Thyroid gland (tissue), 4 donors: Measurements from ENCODE around the gene KLF7. TPM values are rescaled to one million over a fixed set of nuclear protein-coding genes. Genes with fewer than 3 reads are reported as not detected.

Source experiments
- DNase-seq, 2 donors: peaks; one replicate each; pipeline ENCODE4 v3.0.0-alpha.2; 2019
- H3K27ac ChIP-seq, 3 donors: fragments of 200-600 bp; sonication (generic); 1 replicate in 2 of 3; 2 replicates in 1 of 3; pipeline ENCODE4 v1.5.1; 2016 to 2019; ENCODE audit warnings: mild to moderate bottlenecking in 1 of 3, moderate library complexity in 1 of 3
- H3K27me3 ChIP-seq: fragments of 200-600 bp; sonication (generic); one replicate; pipeline ENCODE4 v1.5.1; 2019
- H3K36me3 ChIP-seq, 2 donors: fragments of 200-600 bp; sonication (generic); one replicate each; pipeline ENCODE4 v1.5.1; 2016 to 2019
- H3K4me1 ChIP-seq, 2 donors: fragments of 200-600 bp; sonication (generic); one replicate each; pipeline ENCODE4 v1.5.1; 2017 to 2019
- H3K4me3 ChIP-seq, 3 donors: fragments of 200-600 bp; sonication (generic); replicated peaks in 1 of 3; 1 replicate in 2 of 3; 2 replicates in 1 of 3; pipeline ENCODE4 v1.5.1; 2016; ENCODE audit warnings: mild to moderate bottlenecking in 1 of 3
- H3K9me3 ChIP-seq: fragments of 200-600 bp; sonication (generic); one replicate; pipeline ENCODE4 v1.5.1; 2017
- CTCF ChIP-seq, 6 experiments: fragments of 200-600 bp in 3 of 6; fragments of 450-650 bp in 3 of 6; sonication (generic) in 3 of 6; IDR thresholded peaks; one replicate each; pipeline ENCODE4 v1.5.1; 2016 to 2019; ENCODE audit warnings: antibody characterized with exemption in 6 of 6, mild to moderate bottlenecking in 2 of 6, inconsistent platforms in 1 of 6, moderate library complexity in 1 of 6
- POLR2A ChIP-seq, 2 donors: fragments of 450-650 bp; IDR thresholded peaks; one replicate each; pipeline ENCODE4 v1.6.1; 2017; ENCODE audit warnings: antibody characterized with exemption in 2 of 2, mild to moderate bottlenecking in 2 of 2, moderate library complexity in 1 of 2
- WGBS, 2 donors: methylation state at CpG; one replicate each; pipeline ENCODE4 v1.1.5; 2017; 5-methylcytosine and 5-hydroxymethylcytosine counted together
- intact Hi-C: fragments of 100-400 bp; cut with DNase I; formaldehyde crosslinking; loops from one replicate; pipeline ENCODE4 v1.15.1; 2023
- total RNA-seq, 4 donors: library from RNA; depleted of rRNA; stranded (reverse); fragments of >200 nt; gene quantifications; one replicate each; pipeline ENCODE4 v1.2.3, GENCODE V29; 2016

Gene KLF7
- total RNA-seq, 4 donors from 2014 or later, result 19.4 to 29.5 (median 25.6) TPM

DNA sequence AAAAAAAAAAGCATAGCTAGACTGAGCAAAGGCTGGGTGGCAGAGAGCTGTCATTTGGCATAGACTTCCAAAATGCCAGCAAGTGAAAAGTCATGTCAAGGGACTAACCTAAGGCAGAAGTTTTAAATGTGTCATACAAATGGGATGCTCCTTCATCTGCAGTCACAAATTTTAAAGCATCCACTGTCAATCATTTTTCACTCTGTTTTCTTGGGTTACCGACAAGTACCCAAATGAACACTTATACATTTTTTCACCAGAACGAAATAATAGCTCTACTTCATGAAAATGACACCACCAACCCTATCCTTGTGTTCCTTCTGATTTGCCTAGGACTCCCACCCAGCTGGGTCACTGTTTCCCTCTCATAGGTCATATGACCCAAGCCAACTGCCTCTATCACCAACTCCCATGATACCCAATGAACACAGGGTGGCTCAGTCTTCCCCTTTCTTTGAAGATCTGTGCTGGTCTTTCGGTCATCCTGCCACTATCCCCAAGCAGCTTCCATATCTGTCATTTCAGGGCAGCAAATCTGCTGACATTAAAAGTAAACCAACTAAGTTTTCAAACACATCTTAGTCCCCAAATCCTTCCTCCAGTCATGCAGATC lies 21.5 kb downstream of the KLF7 start:
- DNase-seq, result no peak
- WGBS, 2 donors, result 83 to 88% methylated on average over 3 of the region's 3 CpGs
- intact Hi-C loops, result no loop called here
- peaks cover 50 to 74% of the 10 kb centered on the region in 2 donors for H3K4me1 ChIP-seq
- H3K27me3 ChIP-seq, result no peaks in the 10 kb centered on the region
- H3K36me3 ChIP-seq, result no peaks in the 10 kb centered on the region
- peak overlapping the region; percentile 74 to 95 (median 92) for H3K27ac ChIP-seq
- no peaks in the 10 kb centered on the region for H3K9me3 ChIP-seq
- TF ChIP-seq POLR2A (IDR thresholded peaks at IDR 0.05) (no peak), CTCF (IDR thresholded peaks at IDR 0.05) (no peak)
- no peak overlapping the region for H3K4me3 ChIP-seq

- DNase-seq, result peak; percentile 89 to 95
- H3K9me3 ChIP-seq, result no peaks in the 10 kb centered on the region
- H3K4me3 ChIP-seq, result no peak overlapping the region
- intact Hi-C loops, result no loop called here
- peak overlapping the region; percentile 74 to 95 (median 92) for H3K27ac ChIP-seq
- H3K4me1 ChIP-seq, result peaks cover 52 to 74% of the 10 kb centered on the region in 2 donors
- H3K36me3 ChIP-seq, result no peaks in the 10 kb centered on the region
- WGBS, 2 donors, result 13 to 27% methylated on average over 13 of the region's 13 CpGs
- peak in 1 of 2 donors; percentile 56 for TF ChIP-seq POLR2A (IDR thresholded peaks at IDR 0.05)
- no peak for TF ChIP-seq CTCF (IDR thresholded peaks at IDR 0.05)
- no peaks in the 10 kb centered on the region for H3K27me3 ChIP-seq
These were observed 22.3 kb downstream of the KLF7 start for GRCh38 chr2:207143215-207144172.

DNA sequence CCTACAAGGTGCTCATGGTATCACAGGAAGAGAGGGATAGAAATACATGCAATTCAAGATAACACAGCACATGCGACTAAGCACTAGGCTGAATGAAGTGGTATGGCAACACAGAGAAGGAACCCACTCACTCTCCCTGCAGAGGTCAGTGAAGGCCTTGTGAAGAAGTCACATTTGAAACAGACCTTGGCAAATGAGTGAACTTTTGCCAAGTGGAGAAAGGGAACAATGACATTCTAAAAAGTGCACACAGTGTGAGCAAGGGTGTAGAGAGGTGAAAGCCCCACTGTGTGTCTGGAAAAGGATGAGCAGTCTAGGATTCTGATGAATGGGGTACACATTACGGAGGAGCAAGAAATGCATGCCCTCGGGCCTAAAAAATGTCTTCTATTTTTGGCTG lies 23.3 kb downstream of the KLF7 start:
- no peaks in the 10 kb centered on the region for H3K27me3 ChIP-seq
- TF ChIP-seq CTCF (IDR thresholded peaks at IDR 0.05) (peak in 2 of 6 experiments; percentile 25 to 29), POLR2A (IDR thresholded peaks at IDR 0.05) (no peak)
- intact Hi-C loops, result no loop called here
- H3K27ac ChIP-seq, result peak overlapping the region; percentile 74 to 95 (median 92)
- no peak for DNase-seq
- peaks cover 55 to 75% of the 10 kb centered on the region in 2 donors for H3K4me1 ChIP-seq
- H3K9me3 ChIP-seq, result no peaks in the 10 kb centered on the region
- no peak overlapping the region for H3K4me3 ChIP-seq
- 82 to 84% methylated on average over 3 of the region's 3 CpGs for WGBS, 2 donors
- no peaks in the 10 kb centered on the region for H3K36me3 ChIP-seq

DNA sequence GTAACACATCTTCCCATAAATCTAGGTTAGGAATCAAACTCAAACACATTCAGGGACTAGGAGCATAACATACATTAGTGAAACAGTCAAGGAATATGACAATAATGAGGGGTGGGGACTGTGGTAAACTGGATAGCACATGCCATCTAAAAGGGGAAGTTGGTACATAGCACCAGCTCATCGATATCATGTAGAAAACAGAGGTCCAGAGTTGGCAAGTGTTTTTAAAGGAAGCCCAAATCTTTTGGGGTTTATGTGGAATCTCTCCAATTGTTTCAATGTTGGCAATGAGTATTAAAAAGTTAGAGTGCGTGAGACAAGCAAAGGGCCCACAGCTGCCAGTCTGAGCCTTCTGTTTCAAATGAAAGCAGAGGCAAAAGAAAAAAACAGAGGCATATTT lies 24.4 kb downstream of the KLF7 start:
- Histone ChIP-seq H3K27ac (peak overlapping the region in 2 of 3 donors; percentile 92 to 95), H3K27me3 (no peaks in the 10 kb centered on the region), H3K36me3 (no peaks in the 10 kb centered on the region), H3K9me3 (no peaks in the 10 kb centered on the region), H3K4me1 (peaks cover 60 to 86% of the 10 kb centered on the region in 2 donors), H3K4me3 (no peak overlapping the region)
- TF ChIP-seq POLR2A (IDR thresholded peaks at IDR 0.05) (no peak), CTCF (IDR thresholded peaks at IDR 0.05) (no peak)
- no peak for DNase-seq
- intact Hi-C loops, result no loop called here
- WGBS, 2 donors, result 56 to 75% methylated on average over 2 of the region's 2 CpGs

- TF ChIP-seq CTCF (IDR thresholded peaks at IDR 0.05) (no peak), POLR2A (IDR thresholded peaks at IDR 0.05) (no peak)
- intact Hi-C loops, result no loop called here
- Histone ChIP-seq H3K4me1 (peaks cover 66 to 97% of the 10 kb centered on the region in 2 donors), H3K27ac (peak overlapping the region in 1 of 3 donors; percentile 95), H3K9me3 (no peaks in the 10 kb centered on the region), H3K27me3 (no peaks in the 10 kb centered on the region), H3K4me3 (no peak overlapping the region), H3K36me3 (no peaks in the 10 kb centered on the region)
- DNase-seq, result no peak
These were observed 25.5 kb downstream of the KLF7 start for GRCh38 chr2:207140265-207140664.
